H1 (cell line): Measurements from ENCODE around the gene GNB1L. TPM values are rescaled to one million over a fixed set of nuclear protein-coding genes. Genes with fewer than 3 reads are reported as not detected.
"Not testable (repeated sequence)": the region's sequence is repeated elsewhere in the genome, so short reads cannot be mapped to it uniquely, and the experiment has no call there.

Experiments used
- CTCF ChIA-PET: fragments of 300-600 bp; sonication (Branson Sonifier 250); formaldehyde crosslinking; loops from one replicate; lab custom pipeline; 2021; ENCODE audit not compliant: partially characterized antibody; lab: Charles Lee
- POLR2A ChIA-PET: fragments of 300-600 bp; sonication (Branson Sonifier 250); formaldehyde crosslinking; loops from one replicate; lab custom pipeline; 2021; ENCODE audit warnings: inconsistent platforms; ENCODE audit not compliant: partially characterized antibody; lab: Charles Lee
- DNase-seq, 2 experiments: peaks; one replicate each; pipeline versions ENCODE4 v3.0.0 to v3.0.0-alpha.2; 2010 to 2022; ENCODE audit warnings: low spot score in 2 of 2, low read depth in 1 of 2, mixed read lengths in 1 of 2
- FAIRE-seq: peaks from 2 replicates; lab custom pipeline; 2011; peaks lifted over from hg19 to GRCh38; lab: Jason Lieb, UNC
- H2AFZ ChIP-seq: 2 replicates; pipeline ENCODE4 v1.8.1; 2012; ENCODE audit warnings: low read length, inconsistent platforms
- H2AK5ac ChIP-seq: 2 replicates; pipeline ENCODE4 v1.6.1; 2013; ENCODE audit warnings: low read depth, low read length
- H2BK120ac ChIP-seq: replicated peaks from 2 replicates; pipeline ENCODE3; 2013; ENCODE audit warnings: low read depth, low read length, inconsistent platforms
- H2BK12ac ChIP-seq: 2 replicates; pipeline ENCODE4 v1.6.1; 2013; ENCODE audit warnings: low read depth, low read length
- H2BK15ac ChIP-seq: 2 replicates; pipeline ENCODE4 v1.6.1; 2013; ENCODE audit warnings: low read length
- H2BK20ac ChIP-seq: 2 replicates; pipeline ENCODE4 v1.6.1; 2013; ENCODE audit warnings: low read length
- H2BK5ac ChIP-seq: 2 replicates; pipeline ENCODE4 v1.6.1; 2013; ENCODE audit warnings: low read depth, low read length
- H3K14ac ChIP-seq: 2 replicates; pipeline ENCODE4 v1.6.1; 2013; ENCODE audit warnings: inconsistent platforms; ENCODE audit not compliant: insufficient read length
- H3K18ac ChIP-seq: 2 replicates; pipeline ENCODE4 v1.6.1; 2013; ENCODE audit warnings: low read length; ENCODE audit errors: extremely low read depth
- H3K23ac ChIP-seq: 2 replicates; pipeline ENCODE4 v1.6.1; 2013; ENCODE audit warnings: inconsistent platforms; ENCODE audit not compliant: insufficient read length
- H3K23me2 ChIP-seq: 2 replicates; pipeline ENCODE4 v1.6.1; 2013; ENCODE audit warnings: low read depth, low read length
- H3K27ac ChIP-seq: 2 replicates; pipeline ENCODE4 v1.6.1; 2011; ENCODE audit warnings: low read depth, low read length, inconsistent platforms
- H3K27me3 ChIP-seq, 4 experiments: replicated peaks in 1 of 4; 1 replicate in 1 of 4; 2 replicates in 3 of 4; pipeline versions ENCODE4 v1.6.1 to v1.8.1; 2011 to 2013; ENCODE audit warnings: low read length in 3 of 4, mild to moderate bottlenecking in 3 of 4, inconsistent platforms in 2 of 4, mixed read lengths in 2 of 4, moderate library complexity in 1 of 4; ENCODE audit not compliant: control insufficient read depth in 3 of 4, insufficient read depth in 3 of 4; ENCODE audit errors: extremely low read depth in 1 of 4
- H3K36me3 ChIP-seq, 4 experiments: 2 replicates each; pipeline versions ENCODE4 v1.6.1 to v1.8.1; 2011 to 2013; ENCODE audit warnings: mild to moderate bottlenecking in 4 of 4, low read length in 3 of 4, moderate library complexity in 2 of 4, control low read depth in 1 of 4, inconsistent platforms in 1 of 4; ENCODE audit not compliant: insufficient read depth in 4 of 4, control insufficient read depth in 2 of 4
- H3K4ac ChIP-seq: replicated peaks from 2 replicates; pipeline ENCODE3; 2013; ENCODE audit warnings: low read length, low read depth, mixed read lengths, inconsistent platforms; ENCODE audit not compliant: insufficient read length
- H3K4me1 ChIP-seq, 4 experiments: replicated peaks in 1 of 4; 1 replicate in 1 of 4; 2 replicates in 3 of 4; pipeline versions ENCODE4 v1.6.1 to v1.8.1; 2011 to 2013; ENCODE audit warnings: low read length in 3 of 4, inconsistent platforms in 2 of 4, mixed read lengths in 1 of 4; ENCODE audit not compliant: insufficient read depth in 4 of 4, control insufficient read depth in 3 of 4
- H3K4me2 ChIP-seq, 2 experiments: 2 replicates each; pipeline versions ENCODE4 v1.6.1 to v1.8.1; 2011 to 2013; ENCODE audit warnings: low read depth in 2 of 2, low read length in 2 of 2, control low read depth in 1 of 2, inconsistent platforms in 1 of 2, mild to moderate bottlenecking in 1 of 2; ENCODE audit not compliant: insufficient read depth in 1 of 2
- H3K4me3 ChIP-seq, 4 experiments: fragments of 200-600, 300-600 bp in 1 of 4; sonication (generic), shearing (Covaris generic), sonication (Bioruptor Twin) in 1 of 4; 2 replicates each; pipeline versions ENCODE4 v1.5.1 to v1.8.1; 2011 to 2016; ENCODE audit warnings: low read length in 4 of 4, low read depth in 3 of 4, control low read depth in 2 of 4, inconsistent platforms in 2 of 4, mild to moderate bottlenecking in 2 of 4, mixed read lengths in 1 of 4, moderate library complexity in 1 of 4; ENCODE audit not compliant: insufficient read depth in 2 of 4; ENCODE audit errors: extremely low read depth in 1 of 4
- H3K56ac ChIP-seq: replicated peaks from 2 replicates; pipeline ENCODE3; 2013; ENCODE audit warnings: low read depth, mild to moderate bottlenecking, mixed read lengths, low read length, inconsistent platforms; ENCODE audit not compliant: insufficient read length
- H3K79me1 ChIP-seq: 2 replicates; pipeline ENCODE4 v1.6.1; 2013; ENCODE audit warnings: low read depth, low read length, control low read depth
- H3K79me2 ChIP-seq, 2 experiments: 2 replicates each; pipeline versions ENCODE4 v1.6.1 to v1.8.1; 2012 to 2013; ENCODE audit warnings: low read length in 2 of 2, mild to moderate bottlenecking in 2 of 2, inconsistent platforms in 1 of 2; ENCODE audit not compliant: insufficient read depth in 2 of 2, control insufficient read depth in 1 of 2
- H3K9ac ChIP-seq, 4 experiments: replicated peaks in 1 of 4; 1 replicate in 1 of 4; 2 replicates in 3 of 4; pipeline versions ENCODE4 v1.6.1 to v1.8.1; 2011 to 2013; ENCODE audit warnings: low read depth in 3 of 4, low read length in 3 of 4, control low read depth in 2 of 4, mild to moderate bottlenecking in 2 of 4, moderate library complexity in 2 of 4, inconsistent platforms in 1 of 4; ENCODE audit errors: extremely low read depth in 1 of 4
- H3K9me3 ChIP-seq, 2 experiments: 2 replicates each; pipeline versions ENCODE4 v1.6.1 to v1.8.1; 2012 to 2013; ENCODE audit warnings: mild to moderate bottlenecking in 2 of 2, moderate library complexity in 2 of 2, control low read depth in 1 of 2, inconsistent platforms in 1 of 2, low read depth in 1 of 2, low read length in 1 of 2, mixed read lengths in 1 of 2; ENCODE audit not compliant: insufficient read depth in 2 of 2
- H4K20me1 ChIP-seq, 2 experiments: replicated peaks in 1 of 2; 2 replicates each; pipeline versions ENCODE3 to v1.8.1; 2011 to 2013; ENCODE audit warnings: inconsistent platforms in 2 of 2, low read length in 2 of 2, mild to moderate bottlenecking in 1 of 2; ENCODE audit not compliant: insufficient read depth in 2 of 2, control insufficient read depth in 1 of 2
- H4K5ac ChIP-seq: 2 replicates; pipeline ENCODE4 v1.6.1; 2013; ENCODE audit warnings: low read length, low read depth, mixed read lengths, inconsistent platforms; ENCODE audit not compliant: insufficient read length
- H4K8ac ChIP-seq: 2 replicates; pipeline ENCODE4 v1.8.0; 2013; ENCODE audit warnings: mild to moderate bottlenecking, moderate library complexity, low read length, inconsistent platforms; ENCODE audit not compliant: insufficient read depth; ENCODE audit errors: extremely low read depth
- H4K91ac ChIP-seq: replicated peaks from 2 replicates; pipeline ENCODE3; 2013; ENCODE audit warnings: low read length, mixed read lengths, inconsistent platforms; ENCODE audit not compliant: insufficient read length
- WGBS, 2 experiments: shearing (Covaris generic) in 1 of 2; methylation state at CpG; one replicate each; pipeline versions ENCODE4 v1.1.6 to v1.1.7; 2013 to 2015; ENCODE audit warnings: low lambda C conversion rate in 2 of 2, mixed read lengths in 2 of 2, inconsistent platforms in 1 of 2, low coverage in 1 of 2, missing lambda C conversion rate in 1 of 2; ENCODE audit not compliant: insufficient replicate concordance in 2 of 2, insufficient coverage in 1 of 2, insufficient read length in 1 of 2; ENCODE audit errors: extremely low coverage in 1 of 2, missing lambda C conversion rate in 1 of 2; 5-methylcytosine and 5-hydroxymethylcytosine counted together
- polyA plus RNA-seq, 7 experiments: library from polyadenylated mRNA; depleted of rRNA in 3 of 7; stranded (reverse) in 5 of 7; unstranded in 2 of 7; fragments of >200 nt in 5 of 7; fragments of 200-250 nt in 2 of 7; gene quantifications; 1 replicate in 5 of 7; 2 replicates in 1 of 7; 4 replicates in 1 of 7; pipeline versions ENCODE4 v1.2.1 to v1.2.3, GENCODE V29; 2011 to 2013; ENCODE audit warnings: missing spikeins in 2 of 7, mixed read lengths in 2 of 7
- total RNA-seq: library from RNA; stranded (reverse); fragmentation: NEBNext Ultra II Directional; extraction: Animal tissue kit (Norgen Biotek cat#: 25700); gene quantifications from 2 replicates; pipeline ENCODE4 v1.2.1, GENCODE V29; 2021

The GNB1L gene
- total and polyA plus RNA-seq, 2 of the 8 experiments (the other 6 are each of a cell fraction or from before 2014, with no cell fraction given): 14.0 to 15.6 TPM

DNA sequence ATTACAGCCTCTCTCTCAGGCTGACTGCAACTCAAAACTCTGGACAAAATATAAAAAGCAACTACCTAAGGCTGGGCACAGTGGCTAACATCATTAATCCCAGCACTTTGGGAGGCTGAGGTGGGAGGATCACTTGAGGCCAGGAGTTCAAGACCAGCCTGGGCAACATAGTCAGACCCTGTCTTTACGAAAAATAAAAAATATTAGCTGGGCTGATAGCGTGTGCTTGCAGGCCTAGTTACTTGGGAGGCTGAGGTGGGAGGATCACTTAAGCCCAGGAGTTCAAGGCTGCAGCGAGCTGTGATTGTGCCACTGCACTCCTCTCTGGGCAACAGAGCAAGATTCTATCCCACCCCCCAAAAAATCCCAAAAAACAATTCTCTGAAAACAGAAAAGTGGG, 22.7 kb downstream of the GNB1L start:
- not testable (repeated sequence) for H2BK120ac ChIP-seq, H3K27me3 ChIP-seq

More for the DNA sequence above, 22.7 kb downstream of the GNB1L start:
- H4K91ac ChIP-seq, H3K18ac ChIP-seq, H3K23me2 ChIP-seq, H3K9ac ChIP-seq, H2BK12ac ChIP-seq, FAIRE-seq, H3K79me2 ChIP-seq, H3K14ac ChIP-seq, H2BK20ac ChIP-seq, H3K27ac ChIP-seq, H3K4me2 ChIP-seq, H3K36me3 ChIP-seq, H2AFZ ChIP-seq, H3K9me3 ChIP-seq, H2AK5ac ChIP-seq, H4K20me1 ChIP-seq, H3K4me3 ChIP-seq, H4K8ac ChIP-seq, H3K56ac ChIP-seq, H4K5ac ChIP-seq, H3K23ac ChIP-seq, H3K4ac ChIP-seq, H2BK15ac ChIP-seq, H2BK5ac ChIP-seq, H3K4me1 ChIP-seq, H3K79me1 ChIP-seq: not testable (repeated sequence)
- 65% methylated on average over 3 of the region's 3 CpGs; no CpG with 5 or more reads in 1 of the 2 experiments for WGBS, 2 experiments
- DNase-seq: peak in 1 of 2 experiments; percentile 30
- ChIA-PET CTCF (interaction anchor here (0.6 to 3.3 kb wide), 14 partner anchors 9 to 131 kb away, joined by 3 to 14 read pairs (median 4); no protein-coding TSS in a partner anchor), POLR2A (interaction anchor here (0.8 to 2.1 kb wide), 4 partner anchors 10 to 19 kb away, joined by 3 to 7 read pairs (median 4); no protein-coding TSS in a partner anchor)
